ENCODE data around the gene SGTA.
"Not testable (repeated sequence)": the region's sequence is repeated elsewhere in the genome, so short reads cannot be mapped to it uniquely, and the experiment has no call there.

SGTA gene

DNA sequence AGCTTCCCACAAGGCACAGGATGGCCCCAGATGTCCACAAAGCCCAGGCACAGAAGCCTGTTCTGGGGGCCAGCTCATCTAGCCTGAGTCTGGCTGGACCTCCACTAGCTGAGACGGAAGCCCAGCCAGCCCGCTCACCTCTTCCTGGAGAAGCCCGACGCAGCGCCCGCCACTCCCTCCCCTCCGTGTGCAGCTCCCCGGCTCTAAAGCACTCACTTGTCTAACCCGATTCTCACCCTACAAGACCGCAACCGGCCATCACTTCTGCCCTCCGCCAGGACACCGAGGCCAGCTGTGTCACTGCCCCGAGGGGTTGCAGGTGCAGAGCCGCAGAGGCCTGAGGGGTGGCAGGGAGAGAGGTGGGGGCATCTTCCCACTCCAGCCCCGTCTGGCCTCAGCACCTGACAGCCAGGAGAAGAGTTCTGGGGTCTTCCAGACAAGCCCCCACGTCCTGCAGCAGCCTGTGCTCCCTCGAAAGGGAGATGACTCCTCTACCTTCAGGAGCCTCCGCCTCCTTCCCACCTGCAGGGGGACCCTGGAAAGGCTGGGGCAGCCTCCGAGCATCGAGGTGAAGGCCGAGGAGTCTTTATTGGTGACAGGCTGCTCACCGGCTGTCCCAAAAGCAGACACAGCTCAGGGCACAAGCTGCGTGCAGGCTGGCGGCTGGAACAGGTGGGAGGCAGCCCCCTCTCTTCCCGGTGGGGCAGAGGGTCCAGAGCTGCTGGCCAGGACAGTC lies 56.0 kb downstream of the SGTA start:
- no peak for DNase-seq (ENCODE audit: low spot score)

DNA sequence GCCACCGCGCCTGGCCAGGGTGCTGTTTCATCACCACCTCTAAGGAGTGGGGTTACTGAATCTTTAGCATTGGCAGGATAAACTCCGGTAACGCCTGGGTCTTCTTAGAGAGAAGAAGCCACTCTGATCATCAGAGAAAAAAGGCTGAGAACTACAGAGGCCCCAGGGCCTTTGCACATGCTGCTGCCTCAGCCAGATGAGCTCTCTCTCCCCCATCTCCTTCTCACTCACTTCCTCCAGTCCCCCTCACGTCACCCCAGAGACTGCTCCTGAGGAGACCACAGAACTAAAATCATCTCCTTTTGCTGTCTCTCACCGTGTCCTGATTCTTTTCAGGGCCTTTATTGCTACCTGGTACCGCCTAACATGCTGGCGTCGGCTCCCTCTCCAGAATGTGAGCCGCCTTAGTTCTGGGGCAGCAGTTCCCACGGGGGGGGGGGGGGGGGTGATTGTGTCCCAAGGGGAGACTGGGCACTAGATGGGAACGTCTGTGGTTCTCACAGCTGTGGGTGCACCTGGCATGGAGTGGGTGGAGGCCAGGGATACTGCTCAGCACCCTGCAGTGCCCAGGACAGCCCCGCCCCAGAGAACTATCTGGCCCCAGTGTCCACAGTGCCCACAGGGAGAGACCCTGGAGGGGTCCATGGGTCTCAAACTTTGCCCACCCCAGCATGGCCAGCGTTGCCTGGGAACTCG lies 56.8 kb downstream of the SGTA start:
- DNase-seq (ENCODE audit: low spot score) = no peak

DNA sequence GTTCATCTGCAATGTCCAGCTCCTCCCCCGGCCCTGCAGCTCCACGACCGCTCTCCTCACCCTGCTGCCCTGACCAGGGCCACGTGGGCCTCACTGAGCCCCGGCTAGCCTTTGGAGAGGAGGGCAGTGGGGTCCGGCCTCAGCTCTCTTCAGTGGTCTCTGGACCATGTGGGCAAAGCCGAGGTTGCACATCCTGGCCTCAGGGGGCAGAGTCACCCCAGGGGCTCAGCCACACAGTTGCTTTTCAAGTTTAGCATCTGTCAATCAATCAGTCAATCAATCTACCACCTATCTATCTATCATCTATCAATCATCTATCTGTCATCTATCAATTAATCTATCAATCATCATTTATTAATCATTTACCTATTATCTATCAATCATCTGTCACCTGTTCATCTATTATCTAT lies 58.9 kb downstream of the SGTA start:
- DNase-seq (ENCODE audit: low spot score) = no peak

- DNase-seq (ENCODE audit: low spot score) = no peak
These were observed 59.3 kb downstream of the SGTA start for GRCh38 chr19:2723747-2724146.

DNA sequence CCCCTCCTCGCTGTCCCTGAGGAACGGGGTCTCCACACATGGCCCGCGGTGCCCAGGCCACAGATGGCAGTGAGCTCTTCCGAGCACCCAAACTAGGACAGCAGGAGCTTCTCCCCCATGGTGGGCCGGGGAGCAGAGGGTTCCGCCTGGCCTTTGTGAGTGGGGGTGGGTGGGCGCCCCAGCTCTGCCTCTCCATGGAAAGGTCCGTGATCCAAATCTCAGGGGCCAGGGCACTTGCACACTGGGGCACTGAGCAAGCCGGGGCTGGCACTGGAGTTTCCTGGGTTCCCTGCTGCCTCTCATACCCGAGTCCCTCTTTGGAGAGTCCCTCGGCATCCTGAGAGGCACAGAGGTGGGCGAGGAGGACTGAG lies 59.7 kb downstream of the SGTA start:
- DNase-seq (ENCODE audit: low spot score) = no peak

DNA sequence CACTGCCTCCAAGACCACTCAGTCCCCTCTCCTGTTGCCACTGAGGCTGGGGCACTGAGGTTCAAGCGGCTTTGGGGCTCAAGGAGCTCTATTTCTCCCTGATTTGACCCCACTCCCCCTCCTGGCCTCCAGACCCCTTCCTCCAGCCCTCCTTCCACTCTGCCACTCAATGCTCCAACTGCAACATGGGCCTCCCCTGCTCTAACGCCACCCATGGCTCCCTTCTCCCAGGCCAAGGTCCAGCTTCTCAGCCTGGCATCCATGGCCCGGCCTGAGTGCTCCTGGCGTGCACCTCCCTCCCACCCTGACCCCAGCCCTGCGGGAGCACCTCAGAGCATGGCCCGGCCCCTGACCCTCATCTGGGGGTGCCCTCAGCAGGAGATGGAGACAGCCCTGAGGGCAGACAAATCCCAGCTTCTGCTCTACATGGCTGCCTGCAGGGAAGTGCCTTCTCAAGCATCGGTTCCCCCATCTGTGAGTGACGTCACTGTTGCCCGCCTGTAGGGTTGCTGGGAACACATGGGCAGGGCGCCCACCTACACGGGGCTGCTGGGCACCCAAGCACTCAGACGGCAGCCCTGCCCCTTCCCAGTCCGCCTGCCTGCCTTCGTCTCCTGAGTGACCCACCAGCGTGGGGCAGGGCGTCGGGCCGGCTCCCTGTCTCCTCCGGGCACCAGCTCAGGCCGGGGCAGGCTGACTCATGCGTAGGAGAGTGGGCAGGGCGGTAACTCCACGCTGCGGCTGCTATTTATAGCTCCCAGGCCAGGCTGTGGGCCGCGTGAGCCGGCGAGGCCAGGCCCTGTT lies 60.3 kb downstream of the SGTA start:
- no peak for DNase-seq (ENCODE audit: low spot score)

- DNase-seq (ENCODE audit: low spot score) = no peak
These were observed 61.2 kb downstream of the SGTA start for GRCh38 chr19:2721570-2722540.

GRCh38 chr19:2720777-2721569 lies 62.1 kb downstream of the SGTA start, which contains the start of gene DIRAS1:
Gene DIRAS1 (minus strand): TSS chr19:2721372. CDS start chr19:2717806, 3,566 bp downstream.
- DNase-seq (ENCODE audit: low spot score) = no peak

- no peak for DNase-seq (ENCODE audit: low spot score)
These were observed 62.9 kb downstream of the SGTA start for GRCh38 chr19:2719920-2720776.

DNA sequence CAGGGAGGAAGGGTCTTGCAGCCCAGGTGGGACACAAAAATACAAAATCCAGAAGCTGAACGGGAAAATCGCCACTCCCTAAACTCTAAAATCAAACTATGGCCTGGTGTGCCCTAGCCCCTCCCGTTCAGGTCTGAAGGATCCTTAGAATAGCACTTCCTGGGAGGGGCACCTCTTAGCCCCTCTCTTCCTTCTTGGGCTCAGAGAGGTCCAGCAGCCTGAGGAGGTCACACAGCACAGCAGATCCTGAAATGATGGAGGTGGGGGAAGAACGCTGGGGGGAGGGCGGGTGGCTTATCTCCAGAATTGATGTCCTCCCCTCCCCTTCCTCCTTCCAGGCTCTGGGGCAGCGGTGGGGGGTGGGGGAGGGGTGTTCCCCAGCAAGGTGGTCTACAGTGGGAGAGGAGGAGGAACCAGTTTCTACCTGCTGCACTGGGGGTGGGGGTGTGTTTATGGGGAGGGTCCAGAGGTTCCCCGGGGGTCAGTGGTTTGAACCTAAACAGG lies 63.8 kb downstream of the SGTA start:
- no peak for DNase-seq (ENCODE audit: low spot score)

DNA sequence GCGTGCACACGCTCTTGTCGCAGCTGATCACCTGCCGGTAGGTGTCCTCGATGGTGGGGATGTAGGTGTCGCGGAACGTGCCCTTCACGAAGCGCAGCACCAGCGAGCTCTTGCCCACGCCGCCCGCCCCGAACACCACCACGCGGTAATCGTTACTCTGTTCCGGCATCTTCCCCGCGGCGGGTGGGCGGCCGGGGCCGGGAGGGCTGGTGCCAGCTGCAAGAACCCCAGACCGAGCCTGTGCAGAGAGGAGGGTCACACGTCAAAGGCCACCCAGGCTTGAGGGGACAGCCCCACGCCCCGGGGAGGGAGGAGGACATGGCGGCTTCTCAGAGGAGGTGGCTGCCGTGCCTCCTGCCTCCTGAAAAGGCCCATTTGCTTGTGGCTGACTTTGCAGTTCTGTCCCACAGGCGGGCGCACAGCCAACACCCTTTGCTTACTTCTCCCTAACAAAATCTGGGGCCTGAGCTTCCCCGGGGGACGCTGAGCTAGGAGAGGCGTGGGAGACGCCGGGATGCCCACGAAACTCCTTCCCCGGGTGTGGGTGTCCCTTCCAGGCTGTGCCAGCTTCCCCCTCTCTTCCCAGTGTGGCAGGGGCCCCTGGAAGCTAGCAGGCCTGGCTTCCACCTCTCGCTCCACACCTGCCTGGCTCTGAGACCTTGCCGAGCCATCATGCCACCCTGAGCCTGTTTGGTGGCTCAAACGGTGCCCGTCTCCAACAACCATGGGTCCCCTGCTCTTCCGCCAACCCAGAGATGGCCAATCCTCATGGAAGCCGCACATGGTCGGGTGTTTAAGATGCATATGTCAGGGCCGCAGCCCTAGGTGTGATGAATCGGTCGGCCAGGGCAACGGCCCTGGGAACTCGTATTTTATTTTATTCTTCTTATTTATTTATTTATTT lies 65.2 kb downstream of the SGTA start:
- DNase-seq (ENCODE audit: low spot score) = no peak

DNA sequence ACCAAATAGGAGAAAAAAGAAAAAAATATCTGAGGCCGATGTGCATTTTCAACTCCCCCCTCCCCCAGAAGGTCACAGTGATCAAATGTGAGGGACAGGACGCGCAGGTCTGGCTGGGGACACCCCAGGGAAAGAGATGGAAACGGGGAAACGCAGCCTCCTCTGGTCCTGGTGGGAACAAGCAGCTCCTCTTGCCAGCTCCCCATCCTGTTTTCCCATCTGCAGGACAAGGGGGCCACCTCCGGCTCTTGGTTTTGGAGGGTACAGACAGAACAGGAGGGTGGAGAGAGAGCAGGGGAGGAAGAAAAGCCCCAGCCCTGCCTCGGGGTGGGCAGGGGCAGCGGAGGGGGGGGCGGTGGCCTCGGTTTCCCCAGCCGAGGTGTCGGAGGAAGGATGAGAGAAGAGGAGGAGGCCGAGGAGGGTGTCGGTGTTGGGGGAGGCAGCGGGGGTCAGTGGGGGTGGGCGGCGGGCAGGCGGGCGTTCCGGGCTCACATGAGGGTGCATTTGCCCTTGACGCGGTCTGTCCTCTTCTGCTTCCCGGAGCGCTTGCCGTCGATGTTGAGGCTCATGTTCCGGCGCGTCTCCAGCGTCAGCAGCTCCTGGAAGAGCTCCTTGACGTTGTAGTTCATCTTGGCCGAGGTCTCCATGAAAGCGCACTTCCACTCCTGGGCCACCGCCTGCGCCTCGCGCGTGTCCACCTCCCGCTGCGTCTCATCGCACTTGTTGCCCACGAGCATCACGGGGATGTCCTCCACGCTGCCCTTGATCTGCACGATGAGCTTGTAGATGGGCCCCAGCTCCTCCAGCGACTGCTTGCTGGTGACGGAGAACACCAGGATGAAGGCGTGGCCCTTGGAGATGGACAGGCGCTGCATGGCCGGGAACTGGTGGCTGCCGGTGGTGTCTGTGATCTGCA lies 66.1 kb downstream of the SGTA start:
- DNase-seq (ENCODE audit: low spot score) = no peak

- no peak for DNase-seq (ENCODE audit: low spot score)
These were observed 66.8 kb downstream of the SGTA start for GRCh38 chr19:2716275-2716650.

DNA sequence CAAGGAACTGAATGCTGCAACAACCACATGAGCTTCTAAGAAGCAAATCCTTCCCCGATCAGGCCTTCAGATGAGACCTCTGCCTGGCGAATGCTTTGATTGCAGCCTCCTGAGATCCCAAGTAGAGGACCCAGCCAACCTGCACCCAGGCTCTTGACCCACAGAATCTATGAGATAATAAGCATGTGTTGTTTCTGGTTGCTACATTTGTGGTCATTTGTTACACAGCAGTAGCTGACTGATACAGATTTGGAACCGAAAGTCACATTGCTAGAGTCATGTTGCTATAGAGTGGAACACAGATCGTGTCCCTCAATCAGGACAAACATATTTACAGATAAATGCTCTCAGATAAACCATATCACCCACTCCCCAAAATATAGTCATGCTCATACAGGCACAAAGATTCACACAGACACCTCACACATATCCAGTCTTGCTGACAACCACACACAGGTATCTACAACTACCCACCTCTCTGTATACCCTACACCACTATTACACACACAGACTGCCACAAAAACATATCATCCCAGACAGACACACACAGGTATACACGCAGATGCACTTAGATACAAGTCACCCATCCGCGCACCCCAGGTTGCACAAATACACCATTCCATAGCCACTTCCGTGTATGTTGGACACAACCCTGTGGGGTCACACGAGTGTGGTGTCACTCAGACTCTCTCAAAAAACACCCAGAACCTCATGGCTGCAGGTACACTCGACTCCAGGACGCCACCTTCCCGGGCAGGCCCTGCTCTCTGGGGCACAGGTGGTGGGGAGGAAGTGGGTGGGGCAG lies 67.4 kb downstream of the SGTA start:
- no peak for DNase-seq (ENCODE audit: low spot score)

- DNase-seq (ENCODE audit: low spot score) = no peak
These were observed 68.4 kb downstream of the SGTA start for GRCh38 chr19:2714531-2715269.

- DNase-seq (ENCODE audit: low spot score) = not testable (repeated sequence)
These were observed 69.0 kb downstream of the SGTA start for GRCh38 chr19:2714102-2714501.

Data from putamen (tissue), 1 donor.